B cell (primary cell): Measurements from ENCODE around the gene XCL2. TPM values are rescaled to one million over a fixed set of nuclear protein-coding genes. Genes with fewer than 3 reads are reported as not detected.

Experiments used
- ATAC-seq: fragments of 200-7000 bp; cut with Tn5 transposase; one replicate; pipeline ENCODE4 v1.10.0; 2021; ENCODE audit warnings: low read depth, mild to moderate bottlenecking, moderate number of reproducible peaks, moderate library complexity
- CTCF ChIA-PET: fragments of 350-600 bp; sonication (Branson Sonifier 250); formaldehyde crosslinking; loops from one replicate; lab custom pipeline; 2021; ENCODE audit warnings: antibody characterized with exemption, inconsistent platforms; lab: Charles Lee
- POLR2A ChIA-PET: fragments of 350-600 bp; sonication (Branson Sonifier 250); formaldehyde crosslinking; loops from one replicate; lab custom pipeline; 2021; ENCODE audit warnings: antibody characterized with exemption; lab: Charles Lee
- DNase-seq: peaks from one replicate; pipeline ENCODE4 v3.0.0; 2013
- H2AFZ ChIP-seq: 2 replicates; pipeline ENCODE4 v1.6.1; 2012; ENCODE audit warnings: mild to moderate bottlenecking, low read depth, low read length; ENCODE audit not compliant: insufficient read depth, poor library complexity, severe bottlenecking
- H3K27ac ChIP-seq, 2 donors: 1 replicate in 1 of 2; 2 replicates in 1 of 2; pipeline ENCODE4 v1.5.1; 2012 to 2013; ENCODE audit warnings: low read length in 2 of 2, mild to moderate bottlenecking in 2 of 2, moderate library complexity in 1 of 2
- H3K27me3 ChIP-seq, 4 experiments: fragments of 200-600 bp in 1 of 4; sonication (generic) in 1 of 4; replicated peaks in 1 of 4; 1 replicate in 2 of 4; 2 replicates in 2 of 4; pipeline versions ENCODE4 v1.6.1 to v1.7.0; 2013 to 2016; ENCODE audit warnings: low read length in 3 of 4, mild to moderate bottlenecking in 2 of 4, mixed read lengths in 1 of 4, moderate library complexity in 1 of 4; ENCODE audit not compliant: insufficient read depth in 4 of 4, control insufficient read depth in 3 of 4; ENCODE audit errors: control extremely low read depth in 1 of 4
- H3K36me3 ChIP-seq, 2 experiments: replicated peaks in 1 of 2; 1 replicate in 1 of 2; 2 replicates in 1 of 2; pipeline versions ENCODE4 v1.6.1 to v1.7.1; 2013; ENCODE audit warnings: low read length in 1 of 2; ENCODE audit not compliant: insufficient read depth in 2 of 2, control insufficient read depth in 1 of 2; ENCODE audit errors: control extremely low read depth in 1 of 2, extremely low read depth in 1 of 2
- H3K4me1 ChIP-seq, 2 donors: fragments of 200-600 bp in 1 of 2; sonication (generic) in 1 of 2; 1 replicate in 1 of 2; 2 replicates in 1 of 2; pipeline versions ENCODE4 v1.5.1 to v1.6.1; 2013 to 2017; ENCODE audit warnings: low read length in 2 of 2; ENCODE audit not compliant: control insufficient read depth in 2 of 2, insufficient read depth in 2 of 2
- H3K4me2 ChIP-seq: replicated peaks from 2 replicates; pipeline ENCODE3; 2012; ENCODE audit warnings: mild to moderate bottlenecking, low read depth, low read length; ENCODE audit not compliant: poor library complexity, severe bottlenecking
- H3K4me3 ChIP-seq, 5 experiments: fragments of 200-600 bp in 1 of 5; sonication (generic) in 1 of 5; 1 replicate in 3 of 5; 2 replicates in 2 of 5; pipeline versions ENCODE4 v1.5.1 to v1.7.0; 2011 to 2016; ENCODE audit warnings: low read length in 4 of 5, mild to moderate bottlenecking in 4 of 5, low read depth in 2 of 5, control low read depth in 1 of 5, moderate library complexity in 1 of 5; ENCODE audit not compliant: insufficient read depth in 1 of 5; ENCODE audit errors: control extremely low read depth in 1 of 5, extremely low read depth in 1 of 5
- H3K79me2 ChIP-seq: fragments of 200-600 bp; sonication (generic); one replicate; pipeline ENCODE4 v1.6.0; 2016; ENCODE audit warnings: low read length; ENCODE audit not compliant: control insufficient read depth, insufficient read depth
- H3K9ac ChIP-seq: fragments of 200-600 bp; sonication (generic); 2 replicates; pipeline ENCODE4 v1.6.1; 2017; ENCODE audit warnings: mild to moderate bottlenecking, low read length, moderate library complexity
- H3K9me3 ChIP-seq, 3 donors: one replicate each; pipeline versions ENCODE4 v1.6.1 to v1.7.1; 2013; ENCODE audit warnings: low read length in 2 of 3; ENCODE audit not compliant: control insufficient read depth in 2 of 3, insufficient read depth in 1 of 3; ENCODE audit errors: control extremely low read depth in 1 of 3
- H4K20me1 ChIP-seq: 2 replicates; pipeline ENCODE4 v1.6.0; 2012; ENCODE audit warnings: mild to moderate bottlenecking, low read length; ENCODE audit not compliant: insufficient read depth, control insufficient read depth, poor library complexity, severe bottlenecking
- H3K27ac Mint-ChIP-seq: one replicate; pipeline ENCODE4 v1.8.0; 2021; ENCODE audit warnings: mixed read lengths
- H3K27me3 Mint-ChIP-seq: one replicate; pipeline ENCODE4 v1.8.0; 2021; ENCODE audit warnings: mixed read lengths
- H3K4me1 Mint-ChIP-seq: one replicate; pipeline ENCODE4 v1.8.0; 2021; ENCODE audit warnings: mixed read lengths
- H3K4me3 Mint-ChIP-seq: one replicate; pipeline ENCODE4 v1.8.0; 2021; ENCODE audit warnings: mixed read lengths
- H3K9me3 Mint-ChIP-seq: one replicate; pipeline ENCODE4 v1.8.0; 2022; ENCODE audit warnings: mixed read lengths; ENCODE audit not compliant: insufficient read depth
- CTCF ChIP-seq: fragments of 200-600 bp; IDR thresholded peaks from one replicate; pipeline ENCODE4 v1.8.0; 2022; ENCODE audit warnings: antibody characterized with exemption, mild to moderate bottlenecking
- EZH2 ChIP-seq: IDR thresholded peaks from 2 replicates; pipeline ENCODE4 v1.6.1; 2012; ENCODE audit warnings: borderline replicate concordance, low read depth, mild to moderate bottlenecking, moderate library complexity, low read length; ENCODE audit not compliant: insufficient read depth, poor library complexity, severe bottlenecking
- WGBS: methylation state at CpG from one replicate; pipeline ENCODE4 v1.1.5; 2013; ENCODE audit warnings: missing lambda C conversion rate; ENCODE audit not compliant: insufficient coverage; 5-methylcytosine and 5-hydroxymethylcytosine counted together
- intact Hi-C: fragments of 100-400 bp; cut with micrococcal nuclease; formaldehyde crosslinking; loops from one replicate; pipeline ENCODE4 v1.10.0; 2022
- polyA plus RNA-seq: library from polyadenylated mRNA; depleted of rRNA; stranded (reverse); fragments of >200 nt; gene quantifications from 2 replicates; pipeline ENCODE4 v1.2.3, GENCODE V29; 2012
- total RNA-seq, 2 donors: library from RNA; stranded (reverse); fragments of 120-200 nt in 1 of 2; gene quantifications; 1 replicate in 1 of 2; 2 replicates in 1 of 2; pipeline versions ENCODE4 v1.2.3 to v1.2.4, GENCODE V29; 2013 to 2022

The XCL2 gene
- total and polyA plus RNA-seq, 2 donors (not counting 1 experiment from before 2014, with no cell fraction given): 1.5 TPM; not detected in 1

GRCh38 chr1:168498956-168499687, 44.7 kb downstream of the XCL2 start:
- H3K4me2 ChIP-seq: no peak overlapping the region
- H2AFZ ChIP-seq: no peak overlapping the region
- ChIA-PET POLR2A (no interaction called here), CTCF (no interaction called here)
- no peak overlapping the region for H3K4me3 Mint-ChIP-seq
- H3K27ac Mint-ChIP-seq: no peak overlapping the region
- ATAC-seq (no peak), DNase-seq (no peak)
- H3K4me1 ChIP-seq: no peaks in the 10 kb centered on the region
- H3K27me3 Mint-ChIP-seq: peaks cover 14% of the 10 kb centered on the region
- intact Hi-C loops: no loop called here
- no peak overlapping the region for H3K4me3 ChIP-seq
- H3K27me3 ChIP-seq: no peaks in the 10 kb centered on the region
- no peaks in the 10 kb centered on the region for H3K79me2 ChIP-seq
- H3K9me3 Mint-ChIP-seq: no peaks in the 10 kb centered on the region
- H3K9me3 ChIP-seq: no peaks in the 10 kb centered on the region
- no peaks in the 10 kb centered on the region for H3K36me3 ChIP-seq
- no peak overlapping the region for H3K27ac ChIP-seq
- WGBS: 90% methylated on average over 2 of the region's 4 CpGs
- no peak overlapping the region for H3K9ac ChIP-seq
- H4K20me1 ChIP-seq: no peaks in the 10 kb centered on the region
- no peak for TF ChIP-seq EZH2
- no peak for TF ChIP-seq CTCF
- no peaks in the 10 kb centered on the region for H3K4me1 Mint-ChIP-seq

GRCh38 chr1:168498159-168498631, 45.6 kb downstream of the XCL2 start:
- Histone ChIP-seq H3K4me2 (no peak overlapping the region), H3K9ac (no peak overlapping the region), H2AFZ (no peak overlapping the region), H3K36me3 (no peaks in the 10 kb centered on the region), H3K27ac (no peak overlapping the region), H4K20me1 (no peaks in the 10 kb centered on the region), H3K27me3 (no peaks in the 10 kb centered on the region), H3K4me3 (no peak overlapping the region), H3K9me3 (no peaks in the 10 kb centered on the region), H3K4me1 (no peaks in the 10 kb centered on the region), H3K79me2 (no peaks in the 10 kb centered on the region)
- ATAC-seq (no peak), DNase-seq (no peak)
- peaks cover 19% of the 10 kb centered on the region for H3K27me3 Mint-ChIP-seq
- no peaks in the 10 kb centered on the region for H3K9me3 Mint-ChIP-seq
- ChIA-PET CTCF (no interaction called here), POLR2A (no interaction called here)
- no peak for TF ChIP-seq CTCF
- TF ChIP-seq EZH2: no peak
- H3K27ac Mint-ChIP-seq: no peak overlapping the region
- WGBS: 80% methylated on average over 1 of the region's 2 CpGs
- no peaks in the 10 kb centered on the region for H3K4me1 Mint-ChIP-seq
- intact Hi-C loops: no loop called here
- H3K4me3 Mint-ChIP-seq: no peak overlapping the region
